ENCODE data around the gene TMEM150B.

TMEM150B gene, protein sequence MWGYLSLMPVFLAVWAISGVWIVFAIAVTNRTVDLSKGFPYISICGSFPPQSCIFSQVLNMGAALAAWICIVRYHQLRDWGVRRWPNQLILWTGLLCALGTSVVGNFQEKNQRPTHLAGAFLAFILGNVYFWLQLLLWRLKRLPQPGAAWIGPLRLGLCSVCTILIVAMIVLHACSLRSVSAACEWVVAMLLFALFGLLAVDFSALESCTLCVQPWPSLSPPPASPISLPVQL

GRCh38 chr19:55325172-55325571, at the start of gene TMEM150B:
TSS of gene TMEM150B (minus strand) at chr19:55325341. CDS start at chr19:55321036, 4,305 bp downstream.
- DNase-seq (ENCODE audit: low read depth) = no peak

DNA sequence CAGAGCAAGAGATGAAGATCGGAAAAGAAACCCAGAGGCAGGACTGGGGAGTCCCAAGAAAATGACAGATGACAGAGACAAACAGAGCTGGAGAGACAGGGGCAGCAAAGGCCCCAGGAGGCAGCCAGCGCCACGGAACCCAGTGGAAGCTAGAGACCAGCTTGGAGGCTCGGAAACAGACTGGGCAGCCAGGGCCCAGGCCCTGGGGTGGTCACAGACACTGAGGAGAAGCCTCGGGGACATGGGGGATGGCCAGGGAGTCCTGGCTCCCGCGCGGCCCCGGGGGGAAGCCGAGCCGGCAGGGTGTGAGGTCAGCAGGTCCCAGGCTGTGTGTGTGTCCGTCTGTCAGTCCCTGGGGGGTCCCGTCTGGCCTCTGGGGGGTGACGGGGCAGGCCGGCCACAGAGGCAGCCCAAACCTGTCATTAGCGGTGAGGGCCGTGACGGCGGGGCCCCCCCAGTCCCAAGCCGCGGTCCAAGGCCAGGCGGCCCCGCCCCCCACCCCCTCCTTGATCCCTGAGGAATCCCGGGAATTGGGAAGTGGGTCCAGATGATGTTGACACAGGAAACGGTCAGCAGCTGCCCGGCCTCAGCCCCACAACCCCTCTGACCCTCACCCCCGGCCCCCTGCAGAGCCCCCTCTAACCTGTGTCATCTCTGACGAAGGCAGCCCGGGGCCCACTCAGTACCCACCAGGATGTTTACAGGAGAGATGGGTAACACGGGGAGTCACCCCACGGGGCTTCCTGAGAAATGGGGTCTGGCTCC, 49.0 kb upstream of the TMEM150B start:
- no peak for DNase-seq (ENCODE audit: low read depth)

GRCh38 chr19:55373306-55373992, 48.3 kb upstream of the TMEM150B start:
- no peak for DNase-seq (ENCODE audit: low read depth)

DNA sequence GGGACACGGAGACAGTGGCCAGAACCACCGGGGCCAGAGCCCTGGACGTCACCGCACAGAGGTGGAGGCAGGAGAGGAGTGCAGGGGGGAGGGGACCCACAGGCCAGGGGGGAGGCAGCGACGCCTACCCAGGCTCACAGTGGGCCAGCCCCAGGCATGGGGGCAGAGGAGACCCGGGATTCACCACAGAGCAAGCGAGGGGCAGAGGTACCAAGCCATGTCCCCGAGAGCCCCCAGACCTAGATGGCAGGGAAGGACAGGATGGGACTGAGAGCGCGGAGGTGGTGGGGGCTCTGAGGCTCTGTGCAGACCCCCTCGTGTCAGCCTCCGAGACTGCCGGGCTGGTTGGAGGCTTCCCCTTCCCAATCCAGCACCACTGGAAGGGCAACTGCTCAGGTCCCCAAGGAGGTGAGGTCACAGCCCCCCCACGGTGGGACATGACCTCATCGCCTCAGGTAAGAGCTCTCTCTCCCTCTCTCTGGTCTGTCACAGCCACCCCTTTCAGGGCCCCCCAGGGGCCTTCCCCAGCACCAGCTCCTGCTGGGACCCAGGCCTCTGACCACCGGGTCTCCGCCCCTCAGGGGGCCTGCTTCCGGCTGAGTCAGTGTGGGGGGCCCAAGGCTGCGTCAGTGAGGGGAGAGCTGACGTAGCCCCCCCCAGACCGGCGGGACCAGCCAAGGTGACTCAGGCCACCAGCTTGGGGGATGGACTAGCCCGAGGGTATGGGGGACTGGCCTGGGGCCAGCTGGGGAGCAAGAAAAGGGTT, 47.4 kb upstream of the TMEM150B start:
- DNase-seq (ENCODE audit: low read depth) = no peak

GRCh38 chr19:55370305-55370988, 45.3 kb upstream of the TMEM150B start, which contains the start of gene IL11:
TSS of gene IL11 (minus strand) at chr19:55370463. CDS start at chr19:55370310, 153 bp downstream.
- no peak for DNase-seq (ENCODE audit: low read depth)

DNA sequence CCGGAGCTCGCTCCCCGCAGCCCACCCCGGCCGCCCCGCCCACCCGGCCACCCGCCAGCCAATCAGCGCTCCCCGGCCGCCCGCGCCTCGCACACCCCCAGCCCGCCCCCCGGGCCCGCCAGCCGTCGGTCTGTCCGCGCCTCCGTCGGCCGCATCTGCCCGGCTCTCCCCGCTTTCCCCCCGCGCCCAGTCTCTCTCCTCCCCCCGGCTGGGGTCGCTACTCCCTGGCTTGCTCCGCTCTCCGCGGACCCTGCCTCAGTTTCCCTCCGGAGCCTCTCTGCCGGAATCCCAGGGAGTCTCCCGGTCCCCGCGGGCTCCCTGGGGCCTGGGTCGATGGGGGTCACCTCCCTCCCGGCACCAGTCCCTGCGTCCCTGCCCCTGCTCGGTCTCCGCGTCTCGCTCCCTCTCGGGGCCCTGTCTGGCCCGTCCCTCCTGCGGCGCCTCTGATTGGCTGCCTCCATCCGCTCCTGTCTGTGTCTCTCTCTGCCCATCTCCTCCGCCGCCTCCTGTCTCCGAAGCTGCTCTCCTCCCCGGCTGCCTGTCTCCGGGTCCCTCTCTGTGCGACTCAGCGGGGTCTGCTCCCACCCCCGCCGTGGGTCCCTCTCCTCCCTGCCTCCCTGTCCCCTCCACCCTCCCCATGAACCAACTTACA, 44.6 kb upstream of the TMEM150B start:
- peak; percentile 10 for DNase-seq (ENCODE audit: low read depth)

DNA sequence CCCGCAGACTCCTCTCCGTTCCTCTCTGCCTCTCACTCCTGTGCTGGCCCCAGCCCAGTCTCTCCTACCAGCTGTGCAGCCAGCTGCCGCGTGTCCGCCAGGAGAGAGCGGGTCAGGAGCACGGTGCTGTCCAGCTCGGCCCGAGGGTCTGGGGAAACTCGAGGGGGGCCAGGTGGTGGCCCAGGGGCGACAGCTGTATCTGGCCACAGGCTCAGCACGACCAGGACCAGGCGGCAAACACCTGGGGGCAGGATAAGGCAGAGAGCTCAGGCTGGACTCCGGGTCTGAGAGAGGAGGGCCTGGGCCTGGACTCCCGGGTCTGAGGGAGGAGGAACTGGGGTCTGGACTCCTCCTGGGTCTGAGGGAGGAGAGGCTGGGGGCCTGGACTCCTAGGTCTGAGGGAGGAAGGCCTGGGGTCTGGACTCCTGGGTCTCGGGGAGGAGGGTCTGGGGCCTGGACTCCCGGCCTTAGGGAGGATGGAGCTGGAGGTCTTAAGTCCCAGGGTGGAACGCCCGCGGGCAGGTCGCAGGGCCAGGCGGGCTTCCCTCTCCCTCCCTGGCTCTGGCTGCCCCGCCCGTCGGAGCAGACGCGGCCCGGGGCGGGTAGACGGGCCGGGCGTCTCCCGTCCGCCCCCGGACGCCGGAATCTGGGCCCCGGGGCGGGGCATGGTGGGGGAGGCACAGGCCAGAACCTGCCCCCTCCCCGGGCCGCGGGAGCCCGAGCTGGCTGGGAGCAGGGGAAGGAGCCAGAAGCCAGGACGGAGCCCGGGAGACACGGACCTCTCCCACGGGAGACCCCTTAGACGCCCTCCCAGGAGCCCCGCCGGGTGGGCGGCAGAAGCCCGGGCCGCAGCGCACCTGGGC, 43.8 kb upstream of the TMEM150B start:
- DNase-seq (ENCODE audit: low read depth) = peak; percentile 24

DNA sequence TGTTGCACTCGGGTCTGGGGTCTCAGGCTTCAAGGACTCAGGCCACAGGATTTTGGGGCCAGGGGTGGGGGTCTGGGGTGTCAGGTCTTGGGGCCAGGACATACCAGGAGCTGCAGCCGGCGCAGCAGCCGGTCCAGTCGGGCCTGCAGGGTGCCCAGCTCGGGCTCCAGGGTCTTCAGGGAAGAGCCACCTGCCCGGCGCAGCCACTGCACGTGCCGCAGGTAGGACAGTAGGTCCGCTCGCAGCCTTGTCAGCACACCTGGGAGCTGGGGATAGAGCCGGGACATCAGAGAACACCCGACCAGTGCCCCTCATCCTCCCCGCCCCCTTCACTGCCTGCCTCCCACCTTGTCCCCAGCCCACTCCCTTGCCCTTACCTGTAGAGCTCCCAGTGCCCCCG, 43.0 kb upstream of the TMEM150B start:
- no peak for DNase-seq (ENCODE audit: low read depth)

- DNase-seq (ENCODE audit: low read depth) = no peak
Observed at GRCh38 chr19:55366790-55367189, 41.6 kb upstream of the TMEM150B start.

- DNase-seq (ENCODE audit: low read depth) = no peak
Observed at GRCh38 chr19:55365964-55366363, 40.8 kb upstream of the TMEM150B start.

GRCh38 chr19:55365245-55365644, 40.1 kb upstream of the TMEM150B start:
- no peak for DNase-seq (ENCODE audit: low read depth)

GRCh38 chr19:55362990-55363716, 38.0 kb upstream of the TMEM150B start, which contains the start of gene GARIN5B:
TSS of gene GARIN5B (minus strand) at chr19:55363260. CDS start at chr19:55363066, 194 bp downstream.
- DNase-seq (ENCODE audit: low read depth) = no peak

DNA sequence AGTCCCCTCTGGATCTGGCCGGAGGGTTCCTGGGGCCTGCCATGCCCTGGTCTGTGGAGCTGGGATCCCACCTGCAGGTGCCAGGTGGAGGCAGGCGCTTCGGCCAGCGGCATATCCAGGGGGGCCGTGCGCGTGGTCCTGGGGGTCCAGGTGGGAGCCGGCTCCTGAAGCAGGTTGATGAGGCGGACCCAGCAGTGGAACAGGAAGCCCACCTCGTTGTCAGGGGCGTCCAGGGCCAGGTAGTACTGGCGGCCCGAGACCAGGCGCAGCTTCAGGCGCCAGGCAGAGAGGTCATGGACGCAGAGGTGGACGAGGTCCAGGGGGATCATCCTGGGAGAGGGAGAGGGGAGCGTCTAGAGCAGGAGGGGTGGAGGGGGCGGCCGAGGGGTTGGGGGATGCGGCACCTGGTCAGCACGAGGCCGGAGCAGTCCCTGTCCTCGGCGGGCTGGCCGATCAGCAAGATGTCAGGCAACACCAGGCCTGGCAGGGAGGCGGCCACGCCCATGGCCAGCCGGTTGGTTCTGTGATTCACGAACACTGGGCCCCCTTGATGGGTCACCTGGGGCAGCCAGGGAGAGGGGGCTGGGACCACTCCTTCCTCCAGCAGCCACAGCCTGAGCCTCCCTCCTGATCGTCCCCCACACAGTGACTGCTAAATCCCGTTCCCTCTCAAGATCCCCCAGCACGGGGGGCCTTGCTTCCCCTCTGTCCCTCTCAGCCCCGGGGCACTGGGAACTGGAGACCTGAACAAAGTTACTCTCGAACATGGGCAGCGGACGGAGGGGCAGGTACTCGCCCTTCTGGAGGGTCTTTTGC, 37.2 kb upstream of the TMEM150B start:
- no peak for DNase-seq (ENCODE audit: low read depth)

DNA sequence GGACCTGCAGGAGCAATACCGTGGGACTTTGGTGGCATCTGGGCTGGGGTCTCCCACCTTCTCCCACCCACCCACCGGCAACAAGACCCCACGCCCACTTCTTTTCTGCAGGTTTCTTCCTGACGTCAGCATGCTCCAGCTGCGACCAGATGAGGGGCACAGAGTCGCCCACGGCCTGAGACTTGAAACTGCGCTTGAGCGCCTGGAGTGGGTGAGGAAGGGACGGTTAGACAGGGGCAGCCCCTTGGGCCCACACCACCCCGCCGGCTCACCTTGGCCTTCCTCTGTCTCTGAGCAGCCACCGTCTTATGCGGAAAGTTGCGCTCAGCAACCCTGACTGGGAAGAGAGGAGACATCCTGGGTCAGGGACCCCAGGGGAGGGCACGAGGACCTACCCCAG, 35.8 kb upstream of the TMEM150B start:
- DNase-seq (ENCODE audit: low read depth) = no peak

DNA sequence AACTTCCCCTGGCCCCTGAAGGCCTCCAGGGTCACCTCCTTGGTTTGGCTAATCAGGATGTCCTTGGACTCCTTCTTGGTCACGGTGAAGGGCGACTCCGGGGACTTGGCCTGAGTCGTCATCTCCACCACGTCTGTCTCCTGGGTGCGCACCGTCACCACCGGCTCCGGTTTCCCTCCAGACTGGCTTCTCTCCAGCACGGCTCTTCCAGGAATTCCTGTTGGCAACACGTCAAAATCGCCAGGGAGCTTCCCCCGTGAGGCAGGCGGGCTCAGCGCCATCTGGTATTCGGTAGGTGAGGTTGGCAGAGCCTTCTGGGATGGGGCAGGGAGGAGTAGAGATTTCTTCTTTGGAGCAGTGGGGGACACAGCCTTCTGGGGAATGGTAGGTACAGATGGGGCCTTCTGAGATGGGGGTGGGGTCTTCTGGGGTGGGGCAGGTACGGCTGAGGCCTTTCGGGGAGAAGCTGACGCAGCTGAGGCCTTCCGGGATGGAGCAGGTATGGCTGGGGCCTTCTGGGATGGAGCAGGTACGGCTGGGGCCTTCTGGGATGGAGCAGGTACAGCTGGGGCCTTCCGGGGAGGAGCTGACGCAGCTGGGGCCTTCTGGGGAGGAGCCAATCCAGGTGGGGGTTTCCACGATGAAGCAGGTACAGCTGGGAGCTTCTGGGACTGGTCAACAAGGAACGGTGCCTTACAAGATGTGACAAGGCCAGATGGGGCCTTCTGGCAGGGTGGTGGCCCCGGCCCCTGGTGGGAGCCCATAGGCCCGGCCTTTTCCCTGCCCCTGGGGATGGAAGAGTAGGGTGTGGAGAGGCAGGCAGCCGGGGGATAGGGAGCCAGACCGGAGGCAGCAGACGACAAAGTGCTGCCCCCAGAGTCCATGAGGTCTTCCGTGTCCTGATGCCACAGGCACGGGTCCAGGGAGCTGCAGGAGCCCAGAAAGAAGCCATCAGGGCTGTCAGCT, 34.1 kb upstream of the TMEM150B start:
- DNase-seq (ENCODE audit: low read depth) = no peak

GRCh38 chr19:55358493-55358892, 33.4 kb upstream of the TMEM150B start:
- no peak for DNase-seq (ENCODE audit: low read depth)

- no peak for DNase-seq (ENCODE audit: low read depth)
Observed at GRCh38 chr19:55355213-55355821, 30.2 kb upstream of the TMEM150B start.

Measured in activated T-helper 9 cell treated with anti-CD3 and anti-CD28 coated beads, Interleukin-2, amount 50 U/mL, for 16 hours (primary cell).